Panc1 (cell line): ENCODE data around the gene PRKAR2B. TPM values are rescaled to one million over a fixed set of nuclear protein-coding genes. Genes with fewer than 3 reads are reported as not detected.

Experiments
- ATAC-seq: fragments of 200-7000 bp; cut with Tn5 transposase; 2 replicates; pipeline ENCODE4 v1.9.1; 2020; ENCODE audit warnings: mild to moderate bottlenecking, moderate library complexity
- BruUV-seq: library from RNA; stranded (reverse); fragments of 400-500 nt; replicated peaks from 2 replicates; lab custom pipeline; 2021; lab: Mats Ljungman, UMichigan
- CTCF ChIA-PET: fragments of 300-600 bp; sonication (Branson Sonifier 250); formaldehyde crosslinking; loops from one replicate; lab custom pipeline; 2022; ENCODE audit warnings: antibody characterized with exemption; lab: Charles Lee
- POLR2A ChIA-PET: fragments of 300-600 bp; sonication (Branson Sonifier 250); formaldehyde crosslinking; loops from one replicate; lab custom pipeline; 2022; ENCODE audit warnings: antibody characterized with exemption; lab: Charles Lee
- DNase-seq: peaks from one replicate; pipeline ENCODE4 v3.0.0-alpha.2; 2010; ENCODE audit warnings: low read depth, low spot score
- H3K27ac ChIP-seq: 2 replicates; pipeline ENCODE4 v1.5.1; 2011; ENCODE audit warnings: mild to moderate bottlenecking, low read length, inconsistent platforms
- H3K27me3 ChIP-seq: fragments of 200-500 bp; sonication (Bioruptor generic); 2 replicates; pipeline ENCODE4 v1.6.0; 2014; ENCODE audit warnings: low read length, inconsistent platforms; ENCODE audit not compliant: control insufficient read depth, insufficient read depth
- H3K36me3 ChIP-seq: fragments of 200-500 bp; sonication (Bioruptor generic); 2 replicates; pipeline ENCODE4 v1.5.1; 2014; ENCODE audit warnings: inconsistent platforms, mild to moderate bottlenecking, low read length, moderate library complexity; ENCODE audit not compliant: control insufficient read depth, insufficient read depth
- H3K4me1 ChIP-seq: 2 replicates; pipeline ENCODE4 v1.5.1; 2011; ENCODE audit warnings: inconsistent platforms, mild to moderate bottlenecking, low read length, moderate library complexity; ENCODE audit not compliant: control insufficient read depth, insufficient read depth
- H3K4me3 ChIP-seq, 2 experiments: 2 replicates each; pipeline ENCODE4 v1.5.1; 2011 to 2012; ENCODE audit warnings: low read depth in 2 of 2, low read length in 2 of 2, mild to moderate bottlenecking in 2 of 2, inconsistent platforms in 1 of 2, moderate library complexity in 1 of 2
- H3K9me3 ChIP-seq: fragments of 200-500 bp; sonication (Bioruptor generic); 2 replicates; pipeline ENCODE4 v1.5.1; 2014; ENCODE audit warnings: low read depth, mild to moderate bottlenecking, inconsistent platforms, low read length, moderate library complexity; ENCODE audit not compliant: control insufficient read depth, insufficient read depth
- CTCF ChIP-seq: fragments of 450-650 bp; IDR thresholded peaks from 2 replicates; pipeline ENCODE4 v1.5.1; 2017; ENCODE audit warnings: mild to moderate bottlenecking
- POLR2AphosphoS5 ChIP-seq: IDR thresholded peaks from 2 replicates; pipeline ENCODE4 v1.6.1; 2012; ENCODE audit warnings: mild to moderate bottlenecking, low read depth, low read length, moderate library complexity
- SIN3A ChIP-seq: IDR thresholded peaks from 2 replicates; pipeline ENCODE4 v1.6.1; 2012; ENCODE audit warnings: low read depth, mild to moderate bottlenecking, low read length, moderate library complexity, borderline replicate concordance; ENCODE audit not compliant: insufficient read depth
- TCF7L2 ChIP-seq: IDR thresholded peaks from 2 replicates; pipeline ENCODE4 v1.6.1; 2011; ENCODE audit warnings: mild to moderate bottlenecking, low read depth, low read length, inconsistent platforms
- in situ Hi-C: cut with HindIII; loops from 2 replicates; pipeline ENCODE4 v1.10.0; 2016; ENCODE audit warnings: low sequenced_read_pairs, low pct_unique_long_range_greater_than_20kb
- intact Hi-C: fragments of 100-400 bp; cut with micrococcal nuclease; formaldehyde crosslinking; loops from one replicate; pipeline ENCODE4 v1.10.0; 2022; ENCODE audit not compliant: unreplicated experiment
- total RNA-seq: library from RNA; stranded (reverse); gene quantifications from one replicate; pipeline ENCODE4 v1.2.1, GENCODE V29; 2021; ENCODE audit not compliant: unreplicated experiment
- TF ChIP-seq, protein P1 (sequence below), 2 experiments: IDR thresholded peaks; 2 replicates each; pipeline ENCODE4 v1.6.1; 2011 to 2012; ENCODE audit warnings: low read depth in 2 of 2, control low read depth in 1 of 2, low read length in 1 of 2, mild to moderate bottlenecking in 1 of 2, moderate library complexity in 1 of 2; ENCODE audit not compliant: insufficient read depth in 1 of 2

PRKAR2B gene
- total RNA-seq, 1 experiment from 2014 or later = 0.51 TPM

GRCh38 chr7:107168233-107169119 is 124.0 kb downstream of the PRKAR2B start, which contains the start of gene HBP1:
TSS of gene HBP1 (plus strand) at chr7:107169003. CDS start at chr7:107179894, 10,891 bp downstream.
- Histone ChIP-seq H3K27ac (peak within 1 kb of the TSS; percentile 87), H3K4me3 (peak within 1 kb of the TSS; percentile 79 to 91), H3K27me3 (peaks cover 14% of the 10 kb centered on the region), H3K4me1 (peaks cover 6% of the 10 kb centered on the region; the same call in 1 of the 2 replicates), H3K9me3 (no peaks in the 10 kb centered on the region), H3K36me3 (no peaks in the 10 kb centered on the region)
- ChIA-PET CTCF (interaction anchor here (0.6 to 1.5 kb wide), 6 partner anchors 16 to 1571 kb away, joined by 3 to 10 read pairs (median 7); no protein-coding TSS in a partner anchor), POLR2A (interaction anchor here (0.5 to 0.8 kb wide), 10 partner anchors 16 to 1420 kb away, joined by 3 to 11 read pairs (median 5); no protein-coding TSS in a partner anchor)
- TF ChIP-seq SIN3A (peak; percentile 99), TCF7L2 (peak; percentile 64), CTCF (no peak), POLR2AphosphoS5 (peak; percentile 59; the same call in 1 of the 2 replicates)
- intact Hi-C loops = no loop called here
- DNase-seq (peak; percentile 100), ATAC-seq (peak; percentile 95)
- in situ Hi-C loops = no loop called here
- TSS peak; percentile 90 for BruUV-seq

GRCh38 chr7:107169120-107170050 is 124.9 kb downstream of the PRKAR2B start:
- Histone ChIP-seq H3K27ac (peak overlapping the region; percentile 87), H3K9me3 (no peaks in the 10 kb centered on the region), H3K4me1 (peaks cover 10% of the 10 kb centered on the region; the same call in 1 of the 2 replicates), H3K4me3 (peak overlapping the region; percentile 79 to 91), H3K27me3 (peaks cover 14% of the 10 kb centered on the region), H3K36me3 (no peaks in the 10 kb centered on the region)
- peak; percentile 49; the same call in 1 of the 2 replicates for TF ChIP-seq POLR2AphosphoS5
- TF ChIP-seq CTCF = no peak
- TF ChIP-seq TCF7L2 = peak; percentile 67; the same call in 1 of the 2 replicates
- peak; percentile 95 for TF ChIP-seq SIN3A
- TF ChIP-seq, protein P1, sequence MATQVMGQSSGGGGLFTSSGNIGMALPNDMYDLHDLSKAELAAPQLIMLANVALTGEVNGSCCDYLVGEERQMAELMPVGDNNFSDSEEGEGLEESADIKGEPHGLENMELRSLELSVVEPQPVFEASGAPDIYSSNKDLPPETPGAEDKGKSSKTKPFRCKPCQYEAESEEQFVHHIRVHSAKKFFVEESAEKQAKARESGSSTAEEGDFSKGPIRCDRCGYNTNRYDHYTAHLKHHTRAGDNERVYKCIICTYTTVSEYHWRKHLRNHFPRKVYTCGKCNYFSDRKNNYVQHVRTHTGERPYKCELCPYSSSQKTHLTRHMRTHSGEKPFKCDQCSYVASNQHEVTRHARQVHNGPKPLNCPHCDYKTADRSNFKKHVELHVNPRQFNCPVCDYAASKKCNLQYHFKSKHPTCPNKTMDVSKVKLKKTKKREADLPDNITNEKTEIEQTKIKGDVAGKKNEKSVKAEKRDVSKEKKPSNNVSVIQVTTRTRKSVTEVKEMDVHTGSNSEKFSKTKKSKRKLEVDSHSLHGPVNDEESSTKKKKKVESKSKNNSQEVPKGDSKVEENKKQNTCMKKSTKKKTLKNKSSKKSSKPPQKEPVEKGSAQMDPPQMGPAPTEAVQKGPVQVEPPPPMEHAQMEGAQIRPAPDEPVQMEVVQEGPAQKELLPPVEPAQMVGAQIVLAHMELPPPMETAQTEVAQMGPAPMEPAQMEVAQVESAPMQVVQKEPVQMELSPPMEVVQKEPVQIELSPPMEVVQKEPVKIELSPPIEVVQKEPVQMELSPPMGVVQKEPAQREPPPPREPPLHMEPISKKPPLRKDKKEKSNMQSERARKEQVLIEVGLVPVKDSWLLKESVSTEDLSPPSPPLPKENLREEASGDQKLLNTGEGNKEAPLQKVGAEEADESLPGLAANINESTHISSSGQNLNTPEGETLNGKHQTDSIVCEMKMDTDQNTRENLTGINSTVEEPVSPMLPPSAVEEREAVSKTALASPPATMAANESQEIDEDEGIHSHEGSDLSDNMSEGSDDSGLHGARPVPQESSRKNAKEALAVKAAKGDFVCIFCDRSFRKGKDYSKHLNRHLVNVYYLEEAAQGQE (IDR thresholded peaks at IDR 0.05; ENCODE audit: insufficient read depth in 1 of 2, low read depth in 2 of 2, low read length in 1 of 2) = no peak
- CTCF ChIA-PET = interaction anchor here (0.6 to 0.7 kb wide), 4 partner anchors 11 to 1571 kb away, joined by 3 to 10 read pairs (median 7); no protein-coding TSS in a partner anchor
- intact Hi-C loops (no loop called here), in situ Hi-C loops (no loop called here)
- POLR2A ChIA-PET = interaction anchor here (0.6 to 0.8 kb wide), 5 partner anchors 88 to 1084 kb away, joined by 4 to 10 read pairs (median 4); no protein-coding TSS in a partner anchor
- ATAC-seq (peak; percentile 83), DNase-seq (peak; percentile 98)
- BruUV-seq = no TSS peak
